Measurements from ENCODE around the gene ITGA7.

ITGA7 gene

GRCh38 chr12:55721601-55722213, 14.0 kb upstream of the ITGA7 start:
- Histone ChIP-seq H3K4me3 (replicated peaks; ENCODE audit: low read depth, low read length) (no peak overlapping the region), H3K36me3 (ENCODE audit: control insufficient read depth, insufficient read depth, low read length) (peaks cover 9% of the 10 kb centered on the region), H3K27me3 (replicated peaks; ENCODE audit: control insufficient read depth, insufficient read depth, low read length) (no peaks in the 10 kb centered on the region)
- no peak for TF ChIP-seq CTCF (IDR thresholded peaks at IDR 0.05; ENCODE audit: insufficient read depth, low read length, poor library complexity, severe bottlenecking)
- DNase-seq (ENCODE audit: extremely low read depth, insufficient read length): no peak

- no peak overlapping the region for H3K4me3 ChIP-seq (replicated peaks; ENCODE audit: low read depth, low read length)
- peak; percentile 38 for TF ChIP-seq CTCF (IDR thresholded peaks at IDR 0.05; ENCODE audit: insufficient read depth, low read length, poor library complexity, severe bottlenecking)
- peaks cover 8% of the 10 kb centered on the region for H3K36me3 ChIP-seq (ENCODE audit: control insufficient read depth, insufficient read depth, low read length)
- DNase-seq (ENCODE audit: extremely low read depth, insufficient read length): no peak
- H3K27me3 ChIP-seq (replicated peaks; ENCODE audit: control insufficient read depth, insufficient read depth, low read length): no peaks in the 10 kb centered on the region
Measured at GRCh38 chr12:55720894-55721444, 13.3 kb upstream of the ITGA7 start.

- H3K4me3 ChIP-seq (replicated peaks; ENCODE audit: low read depth, low read length): no peak within 1 kb of the TSS
- H3K36me3 ChIP-seq (ENCODE audit: control insufficient read depth, insufficient read depth, low read length): peaks cover 7% of the 10 kb centered on the region
- no peak for DNase-seq (ENCODE audit: extremely low read depth, insufficient read length)
- TF ChIP-seq CTCF (IDR thresholded peaks at IDR 0.05; ENCODE audit: insufficient read depth, low read length, poor library complexity, severe bottlenecking): no peak
- no peaks in the 10 kb centered on the region for H3K27me3 ChIP-seq (replicated peaks; ENCODE audit: control insufficient read depth, insufficient read depth, low read length)
Measured at GRCh38 chr12:55720071-55720564, 12.4 kb upstream of the ITGA7 start, which contains the start of gene RDH5. TSS of gene RDH5 (plus strand) at chr12:55720393. CDS start at chr12:55721185, 792 bp downstream.

GRCh38 chr12:55719371-55719770, 11.7 kb upstream of the ITGA7 start:
- Histone ChIP-seq H3K4me3 (replicated peaks; ENCODE audit: low read depth, low read length) (no peak overlapping the region), H3K36me3 (ENCODE audit: control insufficient read depth, insufficient read depth, low read length) (peaks cover 5% of the 10 kb centered on the region), H3K27me3 (replicated peaks; ENCODE audit: control insufficient read depth, insufficient read depth, low read length) (no peaks in the 10 kb centered on the region)
- no peak for TF ChIP-seq CTCF (IDR thresholded peaks at IDR 0.05; ENCODE audit: insufficient read depth, low read length, poor library complexity, severe bottlenecking)
- DNase-seq (ENCODE audit: extremely low read depth, insufficient read length): no peak

GRCh38 chr12:55718624-55719275, 11.0 kb upstream of the ITGA7 start:
- Histone ChIP-seq H3K4me3 (replicated peaks; ENCODE audit: low read depth, low read length) (no peak overlapping the region), H3K27me3 (replicated peaks; ENCODE audit: control insufficient read depth, insufficient read depth, low read length) (no peaks in the 10 kb centered on the region), H3K36me3 (ENCODE audit: control insufficient read depth, insufficient read depth, low read length) (peaks cover 2% of the 10 kb centered on the region; the same call in 1 of the 2 replicates)
- no peak for DNase-seq (ENCODE audit: extremely low read depth, insufficient read length)
- no peak for TF ChIP-seq CTCF (IDR thresholded peaks at IDR 0.05; ENCODE audit: insufficient read depth, low read length, poor library complexity, severe bottlenecking)

Data from GM06990 (cell line).